Esophagus squamous epithelium (tissue), 4 donors: ENCODE data around the gene C5orf63.

Experiments
- POLR2A ChIP-seq, 4 donors: fragments of 450-650 bp; IDR thresholded peaks; one replicate each; pipeline ENCODE4 v1.6.1; 2017; ENCODE audit warnings: antibody characterized with exemption in 4 of 4, mild to moderate bottlenecking in 4 of 4, moderate library complexity in 3 of 4
- TF ChIP-seq, protein P1 (sequence below), 6 experiments: fragments of 450-650 bp in 4 of 6; fragments of 200-600 bp in 2 of 6; sonication (generic) in 2 of 6; IDR thresholded peaks; one replicate each; pipeline ENCODE4 v1.5.1; 2016 to 2019; ENCODE audit warnings: antibody characterized with exemption in 6 of 6, mild to moderate bottlenecking in 4 of 6, moderate library complexity in 4 of 6

- TF ChIP-seq POLR2A (IDR thresholded peaks at IDR 0.05): no peak
- TF ChIP-seq, protein P1, sequence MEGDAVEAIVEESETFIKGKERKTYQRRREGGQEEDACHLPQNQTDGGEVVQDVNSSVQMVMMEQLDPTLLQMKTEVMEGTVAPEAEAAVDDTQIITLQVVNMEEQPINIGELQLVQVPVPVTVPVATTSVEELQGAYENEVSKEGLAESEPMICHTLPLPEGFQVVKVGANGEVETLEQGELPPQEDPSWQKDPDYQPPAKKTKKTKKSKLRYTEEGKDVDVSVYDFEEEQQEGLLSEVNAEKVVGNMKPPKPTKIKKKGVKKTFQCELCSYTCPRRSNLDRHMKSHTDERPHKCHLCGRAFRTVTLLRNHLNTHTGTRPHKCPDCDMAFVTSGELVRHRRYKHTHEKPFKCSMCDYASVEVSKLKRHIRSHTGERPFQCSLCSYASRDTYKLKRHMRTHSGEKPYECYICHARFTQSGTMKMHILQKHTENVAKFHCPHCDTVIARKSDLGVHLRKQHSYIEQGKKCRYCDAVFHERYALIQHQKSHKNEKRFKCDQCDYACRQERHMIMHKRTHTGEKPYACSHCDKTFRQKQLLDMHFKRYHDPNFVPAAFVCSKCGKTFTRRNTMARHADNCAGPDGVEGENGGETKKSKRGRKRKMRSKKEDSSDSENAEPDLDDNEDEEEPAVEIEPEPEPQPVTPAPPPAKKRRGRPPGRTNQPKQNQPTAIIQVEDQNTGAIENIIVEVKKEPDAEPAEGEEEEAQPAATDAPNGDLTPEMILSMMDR (IDR thresholded peaks at IDR 0.05): no peak
Observed at GRCh38 chr5:127068493-127069214, 4.6 kb downstream of the C5orf63 start.
